ENCODE results near the gene SEPTIN11.
"Not testable (repeated sequence)": the region's sequence is repeated elsewhere in the genome, so short reads cannot be mapped to it uniquely, and the experiment has no call there.

SEPTIN11 gene

GRCh38 chr4:76952071-76952470 is 2.5 kb downstream of the SEPTIN11 start:
- DNase-seq (ENCODE audit: low read depth in 2 of 2, low spot score in 1 of 2), result no peak

GRCh38 chr4:76952656-76953582 is 3.4 kb downstream of the SEPTIN11 start:
- DNase-seq (ENCODE audit: low read depth in 2 of 2, low spot score in 1 of 2), result no peak

- DNase-seq (ENCODE audit: low read depth in 2 of 2, low spot score in 1 of 2), result no peak
These were observed 4.4 kb downstream of the SEPTIN11 start for GRCh38 chr4:76953956-76954355.

- DNase-seq (ENCODE audit: low read depth in 2 of 2, low spot score in 1 of 2), result no peak
These were observed 4.9 kb downstream of the SEPTIN11 start for GRCh38 chr4:76954489-76954888.

GRCh38 chr4:76955182-76955581 is 5.6 kb downstream of the SEPTIN11 start:
- no peak for DNase-seq (ENCODE audit: low read depth in 2 of 2, low spot score in 1 of 2)

GRCh38 chr4:76957004-76957738 is 7.6 kb downstream of the SEPTIN11 start:
- DNase-seq (ENCODE audit: low read depth in 2 of 2, low spot score in 1 of 2), result no peak

GRCh38 chr4:76958891-76959290 is 9.3 kb downstream of the SEPTIN11 start:
- DNase-seq (ENCODE audit: low read depth in 2 of 2, low spot score in 1 of 2), result no peak

GRCh38 chr4:76960014-76960413 is 10.5 kb downstream of the SEPTIN11 start:
- no peak for DNase-seq (ENCODE audit: low read depth in 2 of 2, low spot score in 1 of 2)

GRCh38 chr4:76962406-76963130 is 13.0 kb downstream of the SEPTIN11 start:
- DNase-seq (ENCODE audit: low read depth in 2 of 2, low spot score in 1 of 2), result no peak

GRCh38 chr4:76963131-76963750 is 13.7 kb downstream of the SEPTIN11 start:
- no peak for DNase-seq (ENCODE audit: low read depth in 2 of 2, low spot score in 1 of 2)

GRCh38 chr4:76963927-76964326 is 14.4 kb downstream of the SEPTIN11 start:
- DNase-seq (ENCODE audit: low read depth in 2 of 2, low spot score in 1 of 2), result not testable (repeated sequence)

GRCh38 chr4:76964769-76965168 is 15.2 kb downstream of the SEPTIN11 start:
- no peak for DNase-seq (ENCODE audit: low read depth in 2 of 2, low spot score in 1 of 2)

GRCh38 chr4:76965866-76966579 is 16.5 kb downstream of the SEPTIN11 start:
- DNase-seq (ENCODE audit: low read depth in 2 of 2, low spot score in 1 of 2), result no peak

- no peak for DNase-seq (ENCODE audit: low read depth in 2 of 2, low spot score in 1 of 2)
These were observed 19.4 kb downstream of the SEPTIN11 start for GRCh38 chr4:76968937-76969336.

- no peak for DNase-seq (ENCODE audit: low read depth in 2 of 2, low spot score in 1 of 2)
These were observed 19.9 kb downstream of the SEPTIN11 start for GRCh38 chr4:76969495-76969894.

- no peak for DNase-seq (ENCODE audit: low read depth in 2 of 2, low spot score in 1 of 2)
These were observed 20.5 kb downstream of the SEPTIN11 start for GRCh38 chr4:76969941-76970529.

GRCh38 chr4:76972306-76972705 is 22.8 kb downstream of the SEPTIN11 start:
- DNase-seq (ENCODE audit: low read depth in 2 of 2, low spot score in 1 of 2), result no peak

GRCh38 chr4:76974150-76974549 is 24.6 kb downstream of the SEPTIN11 start:
- DNase-seq (ENCODE audit: low read depth in 2 of 2, low spot score in 1 of 2), result no peak

- DNase-seq (ENCODE audit: low read depth in 2 of 2, low spot score in 1 of 2), result no peak
These were observed 27.6 kb downstream of the SEPTIN11 start for GRCh38 chr4:76977113-76977512.

GRCh38 chr4:76977736-76978350 is 28.3 kb downstream of the SEPTIN11 start:
- no peak for DNase-seq (ENCODE audit: low read depth in 2 of 2, low spot score in 1 of 2)
